ENCODE measurements around the gene SBF2.
"Not testable (repeated sequence)": the region's sequence is repeated elsewhere in the genome, so short reads cannot be mapped to it uniquely, and the experiment has no call there.

The SBF2 gene

DNA sequence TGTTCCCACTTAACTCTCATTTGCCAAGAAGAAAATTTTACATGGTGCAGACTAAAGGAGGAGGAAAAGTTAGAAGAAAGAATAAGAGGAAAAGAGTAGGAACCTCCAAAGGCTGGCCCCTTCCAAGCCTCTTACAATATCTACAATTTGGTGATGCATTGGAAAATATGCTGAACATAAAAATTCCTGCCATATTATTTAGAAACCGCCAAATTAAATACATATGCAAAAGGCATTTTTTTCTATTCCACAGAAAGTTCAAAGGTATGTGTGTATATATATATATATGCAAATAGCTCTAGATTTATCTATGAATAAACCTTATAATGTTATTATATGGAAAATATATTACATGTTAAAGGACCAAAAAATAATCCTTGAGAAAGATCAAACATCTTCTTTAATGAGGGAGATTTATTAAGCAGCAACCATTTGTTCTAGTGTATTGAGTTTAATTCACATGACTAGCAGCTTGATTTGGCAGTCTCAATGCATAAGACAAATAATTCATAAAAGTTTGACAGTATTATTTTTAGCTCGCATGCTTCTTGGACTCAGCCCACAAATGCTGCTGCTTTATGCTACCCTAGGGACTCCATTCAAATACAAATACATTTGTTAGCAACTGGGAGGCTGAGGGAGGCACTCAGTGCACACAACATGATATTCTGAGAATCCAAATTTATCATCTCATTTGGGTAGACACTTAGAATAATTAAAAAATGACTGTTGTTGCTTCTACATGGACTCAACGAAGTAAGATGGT, 184.9 kb downstream of the SBF2 start:
- DNase-seq: no peak

- no peak for DNase-seq
Measured at GRCh38 chr11:10107497-10107896, 186.5 kb downstream of the SBF2 start.

- DNase-seq: no peak
Measured at GRCh38 chr11:10097615-10098014, 196.4 kb downstream of the SBF2 start.

DNA sequence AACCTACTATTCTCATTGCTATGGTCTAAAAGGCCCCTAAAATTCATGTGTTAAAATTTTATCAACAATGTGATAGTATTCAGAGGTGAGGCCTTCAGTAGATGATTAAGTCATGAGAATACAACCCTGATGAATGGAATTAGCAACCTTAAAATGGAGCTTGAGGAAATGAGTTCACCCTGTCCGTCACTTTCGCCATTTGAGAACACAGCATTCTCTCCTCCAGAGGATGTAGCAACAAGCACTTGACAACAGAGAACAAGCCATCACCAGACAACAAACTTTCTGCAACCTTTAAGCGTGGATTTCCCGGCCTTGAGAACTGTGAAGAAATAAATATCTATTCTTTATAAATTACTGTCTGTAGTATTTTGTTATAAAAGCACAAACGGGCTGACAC, 197.0 kb downstream of the SBF2 start:
- no peak for DNase-seq

DNA sequence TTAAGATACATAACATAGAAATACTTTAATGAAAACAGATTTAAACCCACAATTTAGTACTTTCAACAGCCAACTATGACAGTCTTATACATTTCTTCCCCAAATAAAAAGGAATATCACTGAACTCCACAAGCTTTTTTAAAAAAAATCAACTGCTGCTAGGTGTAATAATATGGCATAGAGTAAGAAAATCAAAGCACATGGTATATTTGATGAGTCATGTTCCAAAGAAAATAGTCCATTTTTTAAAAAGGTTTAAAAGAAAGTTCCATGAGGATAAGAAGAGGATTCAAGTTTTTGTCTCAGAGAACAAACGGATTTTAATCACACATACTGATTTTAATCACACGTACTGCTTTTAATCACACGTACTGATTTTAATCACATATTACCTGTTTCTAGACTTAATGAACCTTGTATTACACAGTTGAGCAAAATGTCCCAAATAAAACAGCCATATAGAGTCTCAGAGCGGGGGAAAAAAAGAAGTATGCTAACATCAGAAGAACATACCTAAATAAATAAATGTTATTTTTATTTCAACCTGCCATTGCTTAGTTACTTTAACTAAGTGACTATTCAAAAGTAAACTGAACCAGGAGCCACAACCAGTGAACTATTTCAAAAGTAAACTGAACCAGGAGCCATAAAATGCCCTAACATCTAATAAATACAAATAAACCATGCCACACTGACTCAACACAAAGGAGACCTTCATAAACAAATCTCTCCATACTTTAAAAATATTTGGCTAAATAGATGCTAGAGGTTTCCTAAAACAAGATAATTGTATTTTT, 198.4 kb downstream of the SBF2 start:
- DNase-seq: no peak

DNA sequence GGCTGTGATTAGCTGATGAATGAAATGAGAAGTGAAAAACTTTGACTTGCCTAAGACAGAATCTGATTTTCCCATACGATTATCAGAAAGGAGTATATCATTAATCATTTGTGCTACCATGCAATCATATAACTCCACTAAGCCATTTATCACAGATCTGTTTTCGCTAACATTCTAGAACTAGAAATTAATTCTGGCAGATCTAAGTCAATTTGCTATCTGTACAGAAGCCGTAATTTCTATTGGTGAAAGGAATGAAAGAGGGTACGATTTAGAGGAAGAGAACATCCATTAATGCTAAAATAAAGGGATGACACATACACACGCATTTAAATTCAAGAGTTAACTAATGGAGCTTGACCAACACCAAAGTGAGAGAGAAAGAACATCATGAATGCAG, 201.6 kb downstream of the SBF2 start:
- no peak for DNase-seq

- DNase-seq: no peak
Measured at GRCh38 chr11:10091314-10092045, 202.5 kb downstream of the SBF2 start.

GRCh38 chr11:10087923-10088225, 206.1 kb downstream of the SBF2 start:
- not testable (repeated sequence) for DNase-seq

DNA sequence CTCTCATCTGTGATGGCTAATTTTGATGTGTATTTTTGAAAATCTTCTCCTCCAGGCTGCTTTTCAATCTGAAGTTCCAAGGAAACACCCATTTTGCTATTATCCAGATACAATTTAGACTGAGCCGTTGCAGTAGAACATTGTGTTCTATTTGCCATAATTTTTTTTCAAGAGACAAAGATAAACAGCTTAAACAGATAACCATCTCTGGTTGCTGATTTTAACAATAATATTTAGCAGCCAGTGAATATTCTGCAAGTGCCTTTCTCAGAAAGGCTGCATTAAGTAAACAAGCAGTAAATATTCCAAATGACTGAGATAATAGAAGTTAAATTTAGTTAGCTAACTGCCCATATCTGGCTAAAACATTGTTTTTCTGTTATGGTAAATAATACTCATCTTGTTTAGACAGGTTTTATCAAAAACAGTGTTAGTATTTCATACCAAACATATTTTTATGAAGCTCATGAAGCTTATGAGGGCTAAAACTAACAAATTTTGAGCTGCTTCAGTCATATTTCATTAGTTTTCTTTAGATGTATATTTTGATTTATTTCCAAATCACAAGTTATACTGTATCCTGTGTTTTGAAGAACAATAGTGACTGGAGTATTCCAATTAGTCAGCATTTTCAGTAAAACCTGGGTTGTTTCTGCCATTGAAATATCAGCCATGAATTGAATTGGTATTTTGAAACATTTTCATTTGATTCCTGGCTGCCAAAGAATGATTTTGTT, 206.7 kb downstream of the SBF2 start:
- DNase-seq: no peak

DNA sequence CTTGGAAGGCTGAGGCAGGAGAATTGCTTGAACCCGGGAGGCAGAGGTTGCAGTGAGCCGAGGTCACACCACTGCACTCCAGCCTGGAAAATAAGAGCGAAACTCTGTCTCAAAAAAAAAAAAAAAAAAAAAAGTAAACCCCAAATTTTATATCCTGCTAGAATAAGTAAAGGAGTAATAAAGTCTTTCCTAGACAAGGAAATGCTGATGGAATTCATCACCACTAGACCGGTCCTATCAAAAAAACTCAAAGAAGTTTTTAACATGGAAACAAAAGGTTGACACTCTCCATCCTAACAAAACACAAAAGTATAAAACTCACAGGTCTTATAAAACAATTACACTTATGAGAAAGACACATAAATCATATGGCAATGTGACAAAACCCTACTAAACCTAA, 213.9 kb downstream of the SBF2 start:
- DNase-seq: no peak

GRCh38 chr11:10076458-10077141, 217.4 kb downstream of the SBF2 start:
- peak in 1 of 2 donors; percentile 10 for DNase-seq

- no peak for DNase-seq
Measured at GRCh38 chr11:10075141-10075540, 218.9 kb downstream of the SBF2 start.

- no peak for DNase-seq
Measured at GRCh38 chr11:10072841-10073240, 221.2 kb downstream of the SBF2 start.

- no peak for DNase-seq
Measured at GRCh38 chr11:10072142-10072541, 221.9 kb downstream of the SBF2 start.

DNA sequence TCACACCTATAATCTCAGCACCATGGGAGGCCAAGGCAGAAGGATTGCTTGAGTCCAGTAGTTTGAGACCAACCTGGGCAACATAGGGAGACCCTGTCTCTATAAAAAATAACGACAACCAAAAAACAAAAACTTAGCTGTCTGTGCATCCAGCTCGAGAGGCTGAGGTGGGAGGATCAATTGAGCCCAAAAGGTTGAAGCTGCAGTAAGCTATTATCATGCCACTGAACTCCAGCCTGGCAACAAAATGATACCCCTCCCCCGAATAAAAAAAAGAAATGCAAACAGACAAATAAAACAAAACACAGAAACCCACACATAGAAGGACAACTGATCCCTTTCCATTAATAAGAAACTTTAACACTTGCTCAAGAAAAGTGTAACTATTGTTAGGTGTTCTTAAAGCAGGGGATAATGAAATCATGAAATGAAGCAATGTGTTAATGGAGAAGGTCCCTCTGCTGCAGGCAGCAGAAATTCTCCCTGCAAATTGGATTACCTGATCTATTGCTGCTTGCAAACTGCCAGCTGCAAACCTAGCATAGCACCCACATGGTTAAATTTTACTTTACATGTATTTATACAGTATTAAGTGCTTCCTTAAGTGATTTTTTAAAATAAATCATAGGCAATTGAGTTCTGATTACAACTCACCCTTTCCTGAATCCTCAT, 226.3 kb downstream of the SBF2 start:
- no peak for DNase-seq

DNA sequence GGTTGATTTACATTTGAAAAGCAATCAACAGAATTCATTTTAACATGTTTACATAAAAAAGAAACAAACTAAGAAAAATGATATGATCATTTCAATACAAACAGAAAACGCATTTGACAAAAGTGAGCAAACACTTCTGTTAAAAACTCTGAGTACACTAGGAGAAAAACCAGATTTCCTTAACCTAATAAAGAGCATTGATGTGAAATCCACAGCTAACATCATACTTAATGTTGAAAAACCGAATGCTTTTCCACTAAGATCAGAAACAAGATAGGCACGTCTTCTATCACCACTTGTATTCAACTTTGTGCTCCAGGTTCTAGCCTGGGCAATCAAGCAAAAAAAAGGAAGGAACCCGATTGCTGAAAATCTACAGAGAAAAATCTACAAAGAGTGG, 227.6 kb downstream of the SBF2 start:
- no peak for DNase-seq

- DNase-seq: no peak
Measured at GRCh38 chr11:10064828-10065227, 229.2 kb downstream of the SBF2 start.

DNA sequence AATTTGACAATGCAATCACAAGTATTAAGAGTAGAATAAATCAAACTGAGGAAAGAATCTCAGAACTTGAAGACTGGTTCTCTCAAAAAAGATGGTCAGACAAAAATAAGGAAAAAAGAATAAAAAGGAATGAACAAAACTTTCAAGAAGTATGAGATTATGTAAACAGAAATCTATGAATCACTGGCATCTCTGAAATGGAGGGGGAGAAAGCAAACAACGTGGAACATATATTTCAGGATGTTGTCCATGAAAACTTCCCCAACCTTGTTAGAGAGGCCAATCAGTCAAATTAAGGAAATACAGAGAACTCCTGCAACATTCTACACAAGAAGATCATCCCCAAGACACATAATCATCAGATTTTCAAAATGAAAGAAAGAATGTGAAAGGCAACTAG, 235.7 kb downstream of the SBF2 start:
- no peak for DNase-seq

DNA sequence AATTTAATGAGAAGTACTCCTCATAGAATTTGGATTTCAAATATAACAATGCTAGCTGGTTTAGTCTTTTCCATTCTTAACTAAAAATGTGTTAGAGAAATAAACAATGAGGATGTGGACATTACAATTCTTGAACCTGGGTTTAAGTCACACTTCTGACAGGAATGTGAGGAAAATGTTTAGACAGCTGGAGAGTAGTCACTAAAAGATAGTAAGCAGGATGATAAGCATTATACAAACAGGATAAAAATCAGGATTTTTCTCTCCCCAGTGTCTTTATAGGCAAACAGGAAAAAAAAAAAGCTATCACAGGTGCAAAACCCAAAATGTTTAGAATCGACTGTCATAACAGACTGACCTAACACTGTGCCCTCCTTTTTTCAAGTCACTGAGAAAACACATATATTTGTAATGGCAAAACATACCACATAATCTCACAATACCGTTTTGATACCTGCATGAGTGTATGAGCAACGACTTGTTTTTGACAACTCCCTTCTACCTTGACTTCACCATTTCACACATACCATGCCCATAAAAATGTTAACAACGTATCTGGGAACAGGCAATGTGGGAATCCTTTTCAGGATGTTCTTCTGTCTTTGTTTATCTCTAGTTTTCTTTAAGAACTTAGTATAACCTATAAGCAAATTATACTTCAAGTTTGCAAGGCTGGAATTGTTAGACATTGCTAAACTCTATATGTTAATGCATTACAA, 242.0 kb downstream of the SBF2 start:
- DNase-seq: no peak

DNA sequence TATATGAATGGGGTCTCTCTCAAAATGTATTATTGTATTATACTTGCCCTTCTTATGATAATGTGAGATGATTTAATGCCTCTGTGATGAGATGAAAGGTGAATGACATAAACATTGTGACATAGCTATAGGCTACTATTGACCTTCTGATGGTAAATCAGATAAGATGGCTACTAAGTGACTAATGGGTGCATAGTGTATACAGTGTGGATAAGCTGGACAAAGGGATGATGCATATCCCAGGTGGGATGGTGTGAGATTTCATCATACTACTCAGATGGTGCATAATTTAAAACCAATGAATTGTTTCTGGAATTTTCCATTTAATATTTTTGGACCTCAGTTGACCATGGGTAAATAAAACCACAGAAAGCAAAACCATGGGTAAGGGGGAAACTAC, 243.5 kb downstream of the SBF2 start:
- DNase-seq: no peak

GRCh38 chr11:10049756-10050155, 244.3 kb downstream of the SBF2 start:
- no peak for DNase-seq
